T47D (cell line): ENCODE results near the gene ZDHHC14.

Experiments used
- DNase-seq, 2 experiments: peaks; one replicate each; pipeline versions ENCODE4 v3.0.0 to v3.0.0-alpha.2; 2011 to 2012; ENCODE audit warnings: low read depth in 1 of 2, low spot score in 1 of 2
- JUND ChIP-seq: IDR thresholded peaks from 2 replicates; pipeline ENCODE4 v1.6.1; 2012; ENCODE audit warnings: low read depth
- in situ Hi-C: cut with HindIII; loops from 2 replicates; pipeline ENCODE4 v1.10.0; 2016; ENCODE audit warnings: low sequenced_read_pairs, low pct_unique_long_range_greater_than_20kb

Gene ZDHHC14

DNA sequence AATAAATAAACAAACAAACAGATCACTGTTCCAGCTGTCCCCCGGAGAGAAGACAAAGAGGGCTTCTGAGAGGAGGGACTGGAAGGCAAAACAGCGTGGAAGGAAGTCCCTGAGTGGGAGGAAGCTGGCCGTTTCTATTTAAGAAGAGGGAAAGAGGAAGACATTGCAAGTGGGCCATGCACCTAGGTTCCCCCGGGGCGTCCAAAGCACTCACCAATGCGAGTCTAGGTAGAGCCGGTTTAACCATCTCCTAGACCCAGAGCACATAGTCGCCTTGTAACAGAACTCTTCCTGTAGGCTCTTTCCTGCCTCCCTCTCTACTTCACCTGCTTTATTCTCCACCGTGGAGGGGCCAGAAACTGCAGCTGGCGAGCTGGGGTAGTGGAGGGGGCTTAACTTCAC lies 158.4 kb downstream of the ZDHHC14 start:
- DNase-seq: no peak
- no peak for TF ChIP-seq JUND
- in situ Hi-C loops: no loop called here

DNA sequence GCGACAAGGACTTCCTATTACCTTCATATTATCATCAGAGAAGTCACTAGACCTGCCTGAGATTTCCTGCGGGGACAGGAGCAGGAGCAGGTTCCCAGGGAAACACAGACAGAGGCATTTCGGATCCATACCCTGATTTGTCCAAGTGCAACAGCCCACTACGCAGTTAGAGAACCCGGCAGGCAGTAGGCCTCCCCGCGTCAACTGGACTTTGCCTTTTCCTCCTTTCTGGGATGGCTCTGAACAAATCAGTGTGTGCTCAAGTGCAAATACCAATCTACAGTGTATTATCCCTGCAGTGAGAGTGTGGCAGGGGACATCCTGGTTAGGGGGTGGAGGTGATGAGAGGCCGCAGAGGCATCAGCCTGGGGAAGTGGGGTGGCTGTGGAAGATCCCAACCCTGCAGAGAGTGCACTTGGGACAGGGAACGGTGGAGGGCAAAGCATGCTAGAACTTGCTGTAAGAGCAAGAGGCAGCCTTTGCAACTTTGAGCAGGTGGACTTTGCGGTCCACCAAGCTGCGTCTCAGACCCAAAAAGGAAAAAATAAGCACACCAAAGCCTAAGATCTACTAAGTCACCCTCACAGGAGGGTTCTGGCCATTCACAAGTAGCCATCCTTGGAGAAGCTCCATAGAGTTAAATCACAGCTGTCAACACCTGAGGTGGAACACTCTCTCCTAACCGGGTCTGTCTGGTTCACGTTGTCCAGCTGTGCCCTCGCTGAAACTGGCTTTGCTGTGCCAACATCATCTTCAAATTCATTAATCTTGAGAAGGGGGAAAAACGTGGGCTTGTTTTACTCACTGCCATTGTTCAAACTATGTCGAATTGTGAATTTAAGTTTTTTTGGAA lies 159.1 kb downstream of the ZDHHC14 start:
- no peak for DNase-seq
- in situ Hi-C loops: no loop called here

DNA sequence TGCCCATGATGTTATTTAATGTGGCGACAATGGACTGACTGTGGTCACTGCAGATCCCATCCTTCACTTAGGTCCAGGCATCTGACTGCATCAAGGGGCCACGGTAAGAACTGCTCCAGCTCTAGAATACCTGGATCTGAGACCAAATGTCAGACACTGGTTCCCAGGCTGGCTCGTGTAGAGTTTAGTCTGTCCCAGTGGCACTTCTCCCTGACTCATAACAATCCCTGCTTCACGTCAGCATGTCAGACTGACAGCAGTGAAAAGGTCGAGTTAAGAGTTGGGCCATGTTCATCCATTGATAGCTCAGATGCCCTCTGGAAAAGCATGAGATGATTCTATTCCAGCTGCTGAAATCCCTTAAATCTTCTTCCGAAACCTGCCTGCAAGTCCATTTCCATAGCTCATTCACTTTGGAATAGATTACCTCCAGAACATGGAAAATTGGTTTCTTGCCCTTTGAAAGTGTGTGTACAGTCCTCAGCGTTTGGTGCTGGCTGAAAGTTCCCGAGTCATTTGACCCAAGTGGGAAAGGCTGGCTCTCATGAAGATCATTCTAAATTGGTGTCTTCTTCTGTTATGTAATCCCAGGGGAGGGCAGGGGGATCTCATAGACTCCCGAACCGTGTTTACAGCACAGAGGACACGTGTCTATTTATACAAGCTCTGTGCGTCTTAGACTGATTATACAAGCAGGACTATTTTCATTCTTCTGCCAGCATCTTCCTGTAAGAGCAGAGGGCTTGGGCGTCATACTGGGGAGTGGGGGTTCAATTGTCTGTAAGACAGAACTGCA lies 160.8 kb downstream of the ZDHHC14 start:
- in situ Hi-C loops: no loop called here
- no peak for DNase-seq
- TF ChIP-seq JUND: no peak

More for the DNA sequence above, 159.1 kb downstream of the ZDHHC14 start:
- TF ChIP-seq JUND: no peak

DNA sequence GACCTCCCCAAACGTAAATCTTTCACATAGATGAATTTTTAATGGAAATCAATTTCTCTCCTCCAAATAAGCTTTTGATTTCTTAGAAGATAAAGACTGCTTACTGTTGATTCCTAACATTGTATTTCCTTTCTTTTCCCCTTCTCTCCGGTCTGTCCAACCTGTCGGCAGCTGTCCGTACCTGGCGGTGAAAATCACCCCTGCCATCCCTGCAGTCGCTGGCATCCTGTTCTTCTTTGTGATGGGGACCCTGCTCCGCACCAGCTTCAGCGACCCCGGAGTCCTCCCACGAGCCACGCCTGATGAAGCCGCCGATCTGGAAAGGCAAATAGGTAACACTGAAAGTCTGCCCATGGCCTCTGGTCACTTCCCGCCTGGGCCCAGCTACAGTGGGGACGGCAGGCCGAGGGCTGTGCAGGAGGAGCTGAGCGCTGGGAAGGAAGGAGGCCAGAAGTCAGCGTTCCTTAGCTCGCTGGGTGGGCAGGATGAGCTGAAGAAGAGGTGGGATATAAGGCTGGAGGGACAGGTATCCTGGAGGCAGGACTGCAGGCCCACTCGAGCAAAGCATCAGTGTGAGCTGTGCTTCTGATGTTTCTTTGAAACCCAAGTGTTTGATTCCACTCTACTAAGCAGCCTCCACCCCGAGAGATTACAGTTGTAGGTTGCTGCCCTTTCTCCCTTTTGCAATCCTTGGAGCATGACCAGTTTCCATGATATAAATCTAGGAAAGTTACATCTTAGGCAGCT lies 161.6 kb downstream of the ZDHHC14 start:
- in situ Hi-C loops: no loop called here
- no peak for TF ChIP-seq JUND
- no peak for DNase-seq

DNA sequence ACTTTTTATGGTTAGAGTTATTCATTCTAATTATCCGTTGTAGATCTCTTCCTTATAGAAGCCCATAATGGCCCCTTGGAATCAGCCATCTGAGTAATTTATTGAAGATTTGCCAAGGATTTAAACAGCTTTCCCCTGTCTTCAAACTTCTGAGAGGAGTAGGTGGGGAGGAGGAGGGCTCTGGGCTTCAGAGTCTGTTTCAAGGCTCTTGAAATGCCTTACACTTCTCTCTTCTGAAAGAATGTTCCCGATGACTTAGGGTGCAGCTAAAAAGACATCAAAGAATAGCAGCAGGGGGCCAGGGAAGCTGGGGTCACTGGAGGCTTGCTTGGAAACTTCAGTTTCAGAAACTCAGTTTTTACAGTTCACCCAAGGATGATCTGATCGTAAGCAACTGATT lies 165.3 kb downstream of the ZDHHC14 start:
- no peak for TF ChIP-seq JUND
- in situ Hi-C loops: no loop called here
- no peak for DNase-seq

DNA sequence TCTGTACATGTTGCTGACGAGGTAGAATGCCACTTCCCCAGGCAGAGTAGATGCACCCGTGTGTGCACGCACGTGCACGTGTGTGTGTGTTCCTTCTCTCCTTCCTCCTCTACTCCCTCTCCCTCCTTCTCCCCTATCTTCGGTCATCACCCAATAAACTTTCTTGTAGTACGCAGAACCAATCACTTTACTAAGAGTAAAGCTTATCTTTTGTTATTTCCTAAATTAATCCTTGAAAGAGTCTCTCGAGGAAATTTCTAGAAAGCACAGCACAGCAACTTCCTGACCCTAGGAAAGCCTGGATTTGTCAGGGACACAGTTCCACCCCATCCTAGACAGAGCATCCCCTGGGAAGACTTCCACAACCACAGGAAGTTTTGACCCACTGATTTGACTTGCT lies 166.1 kb downstream of the ZDHHC14 start:
- in situ Hi-C loops: no loop called here
- no peak for TF ChIP-seq JUND
- DNase-seq: no peak

DNA sequence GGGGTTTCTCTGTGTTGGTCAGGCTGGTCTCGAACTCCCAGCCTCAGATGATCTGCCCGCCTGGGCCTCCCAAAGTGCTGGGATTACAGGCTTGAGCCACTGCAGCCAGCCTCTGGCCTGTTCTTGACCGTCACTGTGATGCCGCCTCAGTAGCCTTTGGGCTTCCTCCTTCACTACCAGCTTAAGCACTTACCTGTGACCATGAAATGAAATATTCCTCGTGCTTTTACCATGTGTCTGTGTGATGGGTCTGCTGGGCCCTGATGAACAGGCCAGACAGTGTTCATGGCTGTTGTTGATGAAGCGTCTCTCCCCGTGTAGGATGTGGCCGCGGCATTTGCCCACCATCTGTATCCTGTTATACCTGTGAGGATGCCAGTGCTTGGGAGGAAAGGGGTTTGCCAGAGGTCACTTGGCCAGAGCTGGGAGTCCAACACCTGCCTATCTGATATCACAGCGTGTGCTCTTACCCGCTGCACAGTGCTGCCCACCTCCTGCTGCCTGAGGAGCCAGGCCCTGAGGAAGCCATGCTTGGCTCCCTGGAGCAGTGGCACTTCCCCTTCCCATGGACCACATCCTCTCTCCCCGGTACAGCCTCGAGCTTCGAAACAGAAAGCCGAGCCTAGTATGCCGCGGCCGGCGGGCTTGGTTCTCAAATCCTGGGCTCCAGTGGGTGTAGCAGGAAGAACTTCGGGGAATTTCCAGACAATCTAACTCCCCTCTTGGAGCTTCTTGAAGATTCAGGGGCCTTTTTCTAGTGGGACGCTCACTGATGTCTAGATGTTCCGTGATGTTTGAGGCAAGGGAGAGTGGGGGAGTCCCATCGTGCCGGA lies 167.9 kb downstream of the ZDHHC14 start:
- no peak for DNase-seq
- in situ Hi-C loops: no loop called here
- no peak for TF ChIP-seq JUND

DNA sequence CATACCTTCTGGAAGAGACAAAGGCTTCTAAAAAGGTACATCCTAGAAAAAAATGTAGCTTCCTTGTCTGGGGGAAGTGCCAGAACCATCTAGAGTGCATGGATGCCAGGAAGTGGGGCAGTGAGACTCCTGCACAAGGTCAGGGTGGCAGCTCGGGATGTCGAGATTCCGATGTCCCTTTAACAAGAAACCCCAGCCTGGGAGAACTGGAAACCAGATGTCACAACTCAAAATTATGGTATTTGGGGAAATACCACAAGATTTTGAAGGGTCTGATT lies 168.4 kb downstream of the ZDHHC14 start:
- no peak for DNase-seq
- TF ChIP-seq JUND: no peak
- in situ Hi-C loops: no loop called here

DNA sequence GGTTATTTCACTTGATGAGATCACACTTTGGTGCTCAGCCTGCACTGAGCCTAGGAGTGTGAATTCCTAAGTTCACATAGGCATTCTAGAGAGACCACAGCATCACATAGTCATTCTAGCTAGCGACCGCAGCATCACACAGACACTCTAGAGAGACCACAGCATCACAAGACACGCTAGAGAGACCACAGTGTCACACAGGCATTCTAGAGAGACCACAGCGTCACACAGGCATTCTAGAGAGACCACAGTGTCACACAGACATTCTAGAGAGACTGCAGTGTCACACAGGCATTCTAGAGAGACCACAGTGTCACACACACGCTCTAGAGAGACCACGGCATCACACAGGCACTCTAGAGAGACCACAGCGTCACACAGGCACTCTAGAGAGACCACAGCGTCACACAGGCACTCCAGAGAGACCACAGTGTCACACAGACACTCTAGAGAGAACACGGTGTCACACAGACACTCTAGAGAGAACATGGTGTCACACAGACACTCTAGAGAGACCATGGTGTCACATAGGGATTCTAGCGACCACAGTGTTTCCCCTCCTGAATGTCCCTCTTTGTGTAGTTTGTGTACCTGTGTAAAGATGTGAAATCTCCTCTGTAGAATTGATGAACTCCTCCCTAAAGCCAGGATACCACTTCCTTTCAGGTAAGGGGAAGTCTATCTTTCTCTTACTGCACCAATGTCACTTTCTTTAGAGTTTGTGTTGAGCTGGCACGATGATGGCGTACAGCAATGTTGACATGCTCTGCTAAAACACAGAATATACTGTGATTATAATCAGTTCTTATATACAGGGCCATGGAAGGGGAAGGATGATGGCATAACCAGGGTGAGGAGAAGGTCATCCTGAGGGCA lies 169.4 kb downstream of the ZDHHC14 start:
- DNase-seq: no peak
- no peak for TF ChIP-seq JUND
- in situ Hi-C loops: no loop called here

DNA sequence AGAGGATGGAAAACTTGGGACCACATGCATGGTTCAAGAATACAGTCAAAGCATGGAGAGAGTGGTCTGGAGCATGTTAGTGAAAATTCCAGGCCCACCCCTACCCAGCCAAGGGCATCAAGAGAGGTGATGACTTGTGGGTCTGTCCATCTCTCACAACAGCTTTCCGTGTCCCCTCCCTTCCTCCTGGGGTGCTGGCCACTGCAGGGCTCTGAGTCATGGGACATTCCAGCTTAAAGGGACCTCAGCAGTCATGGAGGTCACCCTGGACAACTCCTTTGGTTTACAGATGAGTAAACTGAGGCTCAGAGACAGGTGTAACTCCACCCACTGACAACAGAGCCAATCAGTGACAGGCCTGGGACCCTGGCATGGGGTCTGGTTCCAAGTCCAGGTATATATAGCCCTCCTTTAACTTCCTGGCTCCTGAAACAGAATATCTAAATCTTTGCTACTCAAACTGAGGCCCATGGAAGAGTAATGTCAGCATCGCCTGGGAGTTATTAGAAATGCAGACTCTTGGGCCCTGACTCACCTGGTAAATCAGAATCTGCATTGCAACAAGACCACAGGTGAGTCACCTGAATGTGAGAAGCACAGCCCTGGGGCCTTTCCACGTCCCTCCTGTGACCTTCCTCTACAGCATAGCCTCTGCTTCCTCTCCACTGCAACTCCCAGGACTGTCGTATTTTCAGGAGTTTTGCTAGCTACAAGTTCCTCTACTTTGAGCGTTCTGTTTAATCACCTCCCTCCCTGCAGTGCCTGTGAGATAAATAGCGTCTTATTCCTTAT lies 170.2 kb downstream of the ZDHHC14 start:
- DNase-seq: no peak
- in situ Hi-C loops: no loop called here

More for the DNA sequence above, 170.2 kb downstream of the ZDHHC14 start:
- no peak for TF ChIP-seq JUND
